ENCODE results near the gene OTUD4. TPM values are rescaled to one million over a fixed set of nuclear protein-coding genes. Genes with fewer than 3 reads are reported as not detected.

Gene OTUD4
- total and polyA plus RNA-seq, 9 of the 15 experiments (the other 6 are each of a cell fraction or from before 2014, with no cell fraction given) = 4.2 to 29.0 (median 24.8) TPM

DNA sequence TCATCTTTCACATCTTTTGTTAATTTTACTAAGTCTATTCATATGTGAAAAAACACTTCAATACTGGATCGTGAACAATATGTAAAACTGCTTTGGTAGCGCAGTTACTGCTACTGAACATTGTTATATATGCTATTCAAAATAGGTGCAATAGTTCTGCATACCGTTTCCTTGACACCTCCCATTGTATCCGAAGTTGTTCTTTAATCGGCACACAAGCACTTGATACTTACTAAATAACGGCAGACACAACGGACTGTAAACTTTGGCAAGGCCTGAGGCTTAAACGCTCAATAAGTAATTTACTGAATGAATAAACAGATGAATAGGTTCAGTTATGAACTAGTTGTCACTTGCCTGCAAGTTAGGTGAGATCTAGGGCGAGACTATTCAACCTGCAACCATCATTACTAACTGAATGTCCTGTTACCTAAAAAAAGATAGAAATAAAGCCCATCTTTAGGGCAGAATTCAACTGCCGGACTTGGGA is 83.0 kb downstream of the OTUD4 start:
- in situ Hi-C loops (cut with MboI) (no loop called here), intact Hi-C loops (cut with micrococcal nuclease) (no loop called here)
- WGBS (ENCODE audit: insufficient coverage, low coverage, missing lambda C conversion rate) = 0% methylated on average over 10 of the region's 10 CpGs
- ATAC-seq = no peak
- Histone ChIP-seq H3K4me2 (ENCODE audit: insufficient read depth, low read length) (peak overlapping the region; percentile 99), H3K9me3 (replicated peaks; ENCODE audit: control insufficient read depth, insufficient read depth, low read depth, low read length) (no peaks in the 10 kb centered on the region), H3K9ac (ENCODE audit: insufficient read depth in 1 of 2, low read depth in 2 of 2, low read length in 2 of 2) (peak overlapping the region; percentile 97 to 99), H4K20me1 (replicated peaks; ENCODE audit: control insufficient read depth, insufficient read depth, low read length) (peaks cover 14% of the 10 kb centered on the region; the same call in 1 of the 2 replicates), H2AFZ (ENCODE audit: low read depth, low read length) (peak overlapping the region; percentile 100), H3K4me1 (replicated peaks in 1 of 2; ENCODE audit: control insufficient read depth in 2 of 2, insufficient read depth in 2 of 2, low read length in 2 of 2) (peaks cover 9 to 19% of the 10 kb centered on the region in 2 experiments; a peak in 3 of 5 replicates), H3K9me1 (ENCODE audit: control insufficient read depth, insufficient read depth, low read length) (no peaks in the 10 kb centered on the region), H3K79me2 (ENCODE audit: control insufficient read depth, insufficient read depth, low read length) (peaks cover 100% of the 10 kb centered on the region), H3K27ac (ENCODE audit: extremely low read depth, low read depth, low read length) (peak overlapping the region; percentile 99), H3K36me3 (ENCODE audit: control insufficient read depth, insufficient read depth, low read length) (peaks cover 64% of the 10 kb centered on the region), H3K4me3 (peak overlapping the region; percentile 90), H3K27me3 (ENCODE audit: control insufficient read depth in 2 of 2, insufficient read depth in 2 of 2, low read length in 2 of 2) (no peaks in the 10 kb centered on the region)
- ChIA-PET CTCF (ENCODE audit: low intra/inter-chr PET ratio) (no interaction called here), POLR2A (interaction anchor here (0.6 to 2.2 kb wide), 8 partner anchors 11 to 607 kb away, joined by 3 to 10 read pairs (median 3); no protein-coding TSS in a partner anchor)
- FAIRE-seq = no peak
- BruUV-seq (replicated peaks) = TSS peak; percentile 72
- no peak for DNase-seq (ENCODE audit: extremely low read depth in 1 of 4, low spot score in 3 of 4)
- TF ChIP-seq, protein P1, sequence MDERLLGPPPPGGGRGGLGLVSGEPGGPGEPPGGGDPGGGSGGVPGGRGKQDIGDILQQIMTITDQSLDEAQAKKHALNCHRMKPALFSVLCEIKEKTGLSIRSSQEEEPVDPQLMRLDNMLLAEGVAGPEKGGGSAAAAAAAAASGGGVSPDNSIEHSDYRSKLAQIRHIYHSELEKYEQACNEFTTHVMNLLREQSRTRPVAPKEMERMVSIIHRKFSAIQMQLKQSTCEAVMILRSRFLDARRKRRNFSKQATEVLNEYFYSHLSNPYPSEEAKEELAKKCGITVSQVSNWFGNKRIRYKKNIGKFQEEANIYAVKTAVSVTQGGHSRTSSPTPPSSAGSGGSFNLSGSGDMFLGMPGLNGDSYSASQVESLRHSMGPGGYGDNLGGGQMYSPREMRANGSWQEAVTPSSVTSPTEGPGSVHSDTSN (CRISPR knock-in tag; IDR thresholded peaks at IDR 0.05; ENCODE audit: low read depth) = no peak
- TF ChIP-seq, protein P1 (tag; conservative IDR thresholded peaks at IDR 0.05; ENCODE audit: low read depth) = no peak
- TF ChIP-seq, protein P2, sequence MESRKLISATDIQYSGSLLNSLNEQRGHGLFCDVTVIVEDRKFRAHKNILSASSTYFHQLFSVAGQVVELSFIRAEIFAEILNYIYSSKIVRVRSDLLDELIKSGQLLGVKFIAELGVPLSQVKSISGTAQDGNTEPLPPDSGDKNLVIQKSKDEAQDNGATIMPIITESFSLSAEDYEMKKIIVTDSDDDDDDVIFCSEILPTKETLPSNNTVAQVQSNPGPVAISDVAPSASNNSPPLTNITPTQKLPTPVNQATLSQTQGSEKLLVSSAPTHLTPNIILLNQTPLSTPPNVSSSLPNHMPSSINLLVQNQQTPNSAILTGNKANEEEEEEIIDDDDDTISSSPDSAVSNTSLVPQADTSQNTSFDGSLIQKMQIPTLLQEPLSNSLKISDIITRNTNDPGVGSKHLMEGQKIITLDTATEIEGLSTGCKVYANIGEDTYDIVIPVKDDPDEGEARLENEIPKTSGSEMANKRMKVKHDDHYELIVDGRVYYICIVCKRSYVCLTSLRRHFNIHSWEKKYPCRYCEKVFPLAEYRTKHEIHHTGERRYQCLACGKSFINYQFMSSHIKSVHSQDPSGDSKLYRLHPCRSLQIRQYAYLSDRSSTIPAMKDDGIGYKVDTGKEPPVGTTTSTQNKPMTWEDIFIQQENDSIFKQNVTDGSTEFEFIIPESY (CRISPR knock-in tag; IDR thresholded peaks at IDR 0.05) = 0 out of 2 replicates have a peak, but pooled peaks have one; percentile 2
- TF ChIP-seq, protein P3, sequence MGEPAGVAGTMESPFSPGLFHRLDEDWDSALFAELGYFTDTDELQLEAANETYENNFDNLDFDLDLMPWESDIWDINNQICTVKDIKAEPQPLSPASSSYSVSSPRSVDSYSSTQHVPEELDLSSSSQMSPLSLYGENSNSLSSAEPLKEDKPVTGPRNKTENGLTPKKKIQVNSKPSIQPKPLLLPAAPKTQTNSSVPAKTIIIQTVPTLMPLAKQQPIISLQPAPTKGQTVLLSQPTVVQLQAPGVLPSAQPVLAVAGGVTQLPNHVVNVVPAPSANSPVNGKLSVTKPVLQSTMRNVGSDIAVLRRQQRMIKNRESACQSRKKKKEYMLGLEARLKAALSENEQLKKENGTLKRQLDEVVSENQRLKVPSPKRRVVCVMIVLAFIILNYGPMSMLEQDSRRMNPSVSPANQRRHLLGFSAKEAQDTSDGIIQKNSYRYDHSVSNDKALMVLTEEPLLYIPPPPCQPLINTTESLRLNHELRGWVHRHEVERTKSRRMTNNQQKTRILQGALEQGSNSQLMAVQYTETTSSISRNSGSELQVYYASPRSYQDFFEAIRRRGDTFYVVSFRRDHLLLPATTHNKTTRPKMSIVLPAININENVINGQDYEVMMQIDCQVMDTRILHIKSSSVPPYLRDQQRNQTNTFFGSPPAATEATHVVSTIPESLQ (CRISPR knock-in tag; IDR thresholded peaks at IDR 0.05) = 0 out of 2 replicates have a peak, but pooled peaks have one; percentile 47
- no peak for TF ChIP-seq HMGN3 (IDR thresholded peaks at IDR 0.05; ENCODE audit: borderline replicate concordance, extremely low read depth, insufficient read length, low read depth, low read length)
- no peak for TF ChIP-seq HMG20A (CRISPR knock-in tag; conservative IDR thresholded peaks at IDR 0.05)

All from K562 (cell line).